Ovary (tissue), 3 donors: Measurements from ENCODE around the gene ASPSCR1.

Experiments used
- CTCF ChIP-seq, 3 donors: fragments of 450-650 bp in 2 of 3; fragments of 200-600 bp in 1 of 3; IDR thresholded peaks; one replicate each; pipeline versions ENCODE4 v1.5.1 to v1.8.0; 2016 to 2022; ENCODE audit warnings: antibody characterized with exemption in 3 of 3, mild to moderate bottlenecking in 1 of 3
- EP300 ChIP-seq: sonication (generic); formaldehyde crosslinking; IDR thresholded peaks from one replicate; pipeline ENCODE4 v1.6.1; 2017; ENCODE audit warnings: antibody characterized with exemption
- donor health status: DM: no; HTN: no; CAD: no.

- TF ChIP-seq EP300: no peak
- no peak for TF ChIP-seq CTCF (IDR thresholded peaks at IDR 0.05)
These were observed 47.9 kb upstream of the ASPSCR1 start for GRCh38 chr17:81929253-81930141.
